CD8-positive, alpha-beta memory T cell (primary cell): ENCODE measurements around the gene C1D. TPM values are rescaled to one million over a fixed set of nuclear protein-coding genes. Genes with fewer than 3 reads are reported as not detected.

Experiments
- CTCF ChIA-PET: fragments of 350-600 bp; sonication (Branson Sonifier 250); formaldehyde crosslinking; loops from one replicate; lab custom pipeline; 2021; ENCODE audit warnings: antibody characterized with exemption; lab: Charles Lee
- POLR2A ChIA-PET: fragments of 350-600 bp; sonication (Branson Sonifier 250); formaldehyde crosslinking; loops from one replicate; lab custom pipeline; 2021; ENCODE audit warnings: antibody characterized with exemption; lab: Charles Lee
- DNase-seq, 5 donors: peaks; one replicate each; pipeline versions ENCODE4 v3.0.0 to v3.0.0-alpha.2; 2020 to 2022; ENCODE audit warnings: mixed read lengths in 1 of 5
- H3K27ac ChIP-seq: one replicate; pipeline ENCODE4 v1.7.0; 2013; ENCODE audit warnings: low read depth, mild to moderate bottlenecking, low read length, moderate library complexity
- H3K27me3 ChIP-seq: 2 replicates; pipeline ENCODE4 v1.7.0; 2013; ENCODE audit warnings: low read length, mild to moderate bottlenecking; ENCODE audit not compliant: insufficient read depth, poor library complexity, severe bottlenecking
- H3K36me3 ChIP-seq: 2 replicates; pipeline ENCODE4 v1.7.0; 2013; ENCODE audit warnings: mild to moderate bottlenecking, low read length, moderate library complexity; ENCODE audit not compliant: insufficient read depth
- H3K4me1 ChIP-seq: 2 replicates; pipeline ENCODE4 v1.7.0; 2013; ENCODE audit warnings: mild to moderate bottlenecking, low read length, moderate library complexity; ENCODE audit not compliant: insufficient read depth
- H3K4me3 ChIP-seq: 2 replicates; pipeline ENCODE4 v1.7.0; 2013; ENCODE audit warnings: mild to moderate bottlenecking, low read length
- H3K9me3 ChIP-seq: 2 replicates; pipeline ENCODE4 v1.7.0; 2013; ENCODE audit warnings: mild to moderate bottlenecking, low read length
- H3K27ac Mint-ChIP-seq, 8 donors: one replicate each; pipeline ENCODE4 v1.8.0; 2020 to 2021; ENCODE audit warnings: mixed read lengths in 8 of 8, mild to moderate bottlenecking in 6 of 8, inconsistent platforms in 3 of 8, moderate library complexity in 3 of 8
- H3K27me3 Mint-ChIP-seq, 2 donors: one replicate each; pipeline ENCODE4 v1.8.0; 2020 to 2021; ENCODE audit warnings: mixed read lengths in 2 of 2, mild to moderate bottlenecking in 1 of 2, moderate library complexity in 1 of 2
- H3K36me3 Mint-ChIP-seq, 3 donors: one replicate each; pipeline ENCODE4 v1.8.0; 2020 to 2021; ENCODE audit warnings: mixed read lengths in 3 of 3, inconsistent platforms in 1 of 3, mild to moderate bottlenecking in 1 of 3
- H3K4me1 Mint-ChIP-seq, 3 donors: one replicate each; pipeline ENCODE4 v1.8.0; 2020 to 2021; ENCODE audit warnings: mixed read lengths in 3 of 3, inconsistent platforms in 1 of 3, mild to moderate bottlenecking in 1 of 3
- H3K4me3 Mint-ChIP-seq, 7 donors: one replicate each; pipeline ENCODE4 v1.8.0; 2020 to 2021; ENCODE audit warnings: mixed read lengths in 7 of 7, mild to moderate bottlenecking in 6 of 7, moderate library complexity in 4 of 7, inconsistent platforms in 2 of 7
- H3K9me3 Mint-ChIP-seq, 5 donors: one replicate each; pipeline ENCODE4 v1.8.0; 2020 to 2022; ENCODE audit warnings: mixed read lengths in 5 of 5, mild to moderate bottlenecking in 3 of 5, moderate library complexity in 2 of 5, inconsistent platforms in 1 of 5
- polyA plus RNA-seq: library from polyadenylated mRNA; unstranded; fragments of 300-500 nt; fragmentation: Illumina TruSeq; gene quantifications from one replicate; pipeline ENCODE4 v1.2.3, GENCODE V29; 2021
- total RNA-seq, 2 experiments: library from RNA; stranded (reverse); gene quantifications; one replicate each; pipeline ENCODE4 v1.2.3, GENCODE V29; 2021

C1D gene
- total and polyA plus RNA-seq, 3 experiments from 2014 or later: 28.4 to 33.9 (median 30.3) TPM

DNA sequence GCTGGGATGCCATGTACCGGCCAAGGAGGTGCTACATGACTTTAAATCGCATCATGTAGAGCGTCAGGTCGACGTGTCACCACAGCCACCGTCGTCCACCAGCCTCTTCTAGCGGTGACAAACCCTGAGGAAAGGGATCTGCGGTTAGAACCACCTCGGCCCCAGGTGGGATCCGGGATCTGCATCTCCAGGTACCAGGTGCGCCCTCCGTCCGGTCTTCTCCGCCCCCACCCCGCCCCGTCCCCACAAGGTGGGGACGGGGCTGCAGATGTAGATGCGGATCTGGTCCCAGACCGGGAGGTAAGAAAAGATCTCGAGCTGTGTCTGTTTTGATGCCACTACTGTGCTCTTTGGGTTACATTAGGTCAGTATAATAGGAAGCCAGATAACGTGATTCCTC, 38.4 kb downstream of the C1D start:
- Histone ChIP-seq H3K9me3 (no peaks in the 10 kb centered on the region), H3K4me3 (no peak overlapping the region), H3K4me1 (no peaks in the 10 kb centered on the region), H3K27ac (no peak overlapping the region), H3K27me3 (no peaks in the 10 kb centered on the region), H3K36me3 (no peaks in the 10 kb centered on the region)
- no peak overlapping the region for H3K27ac Mint-ChIP-seq
- H3K4me3 Mint-ChIP-seq: no peak overlapping the region
- peak in 1 of 5 donors; percentile 45 for DNase-seq
- CTCF ChIA-PET: no interaction called here
- H3K36me3 Mint-ChIP-seq: no peaks in the 10 kb centered on the region
- POLR2A ChIA-PET: no interaction called here
- H3K9me3 Mint-ChIP-seq: peaks cover 0 to 2% (median 0%) of the 10 kb centered on the region in 5 donors
- H3K4me1 Mint-ChIP-seq: no peaks in the 10 kb centered on the region
- H3K27me3 Mint-ChIP-seq: peaks cover 15 to 43% of the 10 kb centered on the region in 2 donors

DNA sequence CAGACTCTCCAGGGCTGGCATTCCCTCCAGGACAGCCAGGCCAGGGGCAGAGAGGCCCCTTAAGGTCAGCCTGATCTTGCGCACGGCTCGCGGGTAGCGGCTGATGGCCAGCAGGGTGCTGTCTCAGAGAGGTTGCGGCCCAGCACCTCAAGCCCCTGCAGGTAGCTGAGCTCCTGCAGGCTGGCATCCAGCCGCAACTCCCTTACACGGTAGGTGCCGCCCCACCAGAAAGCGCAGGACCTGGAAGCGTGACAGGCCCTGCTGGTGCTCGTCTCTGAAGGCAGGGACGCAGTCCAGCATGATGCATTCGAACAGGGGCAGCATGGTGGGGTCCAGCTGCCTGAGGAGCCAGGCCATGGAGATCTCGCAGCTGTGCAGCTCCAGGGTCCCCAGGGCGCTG, 38.9 kb downstream of the C1D start:
- Mint-ChIP-seq H3K27me3 (peaks cover 15 to 41% of the 10 kb centered on the region in 2 donors), H3K4me1 (no peaks in the 10 kb centered on the region), H3K9me3 (peaks cover 0 to 2% (median 0%) of the 10 kb centered on the region in 5 donors), H3K36me3 (no peaks in the 10 kb centered on the region), H3K4me3 (no peak overlapping the region), H3K27ac (no peak overlapping the region)
- no peak for DNase-seq
- no peak overlapping the region for H3K27ac ChIP-seq
- ChIA-PET POLR2A (no interaction called here), CTCF (no interaction called here)
- H3K4me1 ChIP-seq: no peaks in the 10 kb centered on the region
- H3K4me3 ChIP-seq: no peak overlapping the region
- H3K9me3 ChIP-seq: no peaks in the 10 kb centered on the region
- no peaks in the 10 kb centered on the region for H3K27me3 ChIP-seq
- H3K36me3 ChIP-seq: no peaks in the 10 kb centered on the region

DNA sequence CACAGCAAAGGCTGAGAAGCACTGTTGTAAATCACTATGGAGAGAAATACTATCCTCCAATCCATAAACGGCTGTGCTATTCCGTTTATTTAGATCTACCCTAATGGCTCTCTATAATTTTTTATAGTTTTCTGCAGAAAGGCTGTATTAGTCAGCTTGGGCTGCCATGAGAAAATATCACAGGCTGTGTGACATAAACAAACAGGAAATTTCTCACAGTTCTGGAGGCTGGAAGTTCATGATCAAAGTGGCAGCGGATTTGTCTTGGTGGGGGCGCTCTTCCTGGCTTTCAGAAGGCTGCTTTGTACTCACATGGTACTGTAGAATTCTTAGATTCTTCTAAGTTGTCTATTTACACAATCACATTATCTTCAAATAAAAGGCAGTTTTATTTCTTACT, 44.1 kb downstream of the C1D start:
- peaks cover 0 to 3% (median 0%) of the 10 kb centered on the region in 5 donors for H3K9me3 Mint-ChIP-seq
- CTCF ChIA-PET: no interaction called here
- no peaks in the 10 kb centered on the region for H3K36me3 ChIP-seq

DNA sequence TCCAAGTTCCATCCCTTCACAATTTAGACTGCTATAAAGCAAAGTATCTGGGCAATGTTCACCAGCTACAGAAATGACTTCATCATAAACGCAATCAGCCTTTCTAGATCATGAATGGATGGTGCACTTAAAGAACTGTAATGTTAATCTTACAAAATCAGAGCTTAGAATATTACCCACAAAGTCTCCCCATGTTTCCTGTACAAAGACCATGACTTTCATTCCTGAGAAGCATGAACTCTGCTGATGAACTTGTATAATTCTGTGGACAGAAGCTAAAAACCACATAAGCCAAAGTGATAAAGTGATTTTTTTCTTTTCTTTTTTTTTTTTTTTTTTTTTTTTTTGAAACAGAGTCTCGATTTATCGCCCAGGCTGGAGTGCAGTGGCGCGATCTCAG, 53.3 kb downstream of the C1D start:
- no peaks in the 10 kb centered on the region for H3K27me3 ChIP-seq
- H3K4me3 Mint-ChIP-seq: no peak overlapping the region
- CTCF ChIA-PET: no interaction called here
- no peaks in the 10 kb centered on the region for H3K4me1 Mint-ChIP-seq
- no peaks in the 10 kb centered on the region for H3K36me3 ChIP-seq
- H3K27ac Mint-ChIP-seq: no peak overlapping the region
- no peak overlapping the region for H3K4me3 ChIP-seq
- no peaks in the 10 kb centered on the region for H3K36me3 Mint-ChIP-seq
- no peak overlapping the region for H3K27ac ChIP-seq
- POLR2A ChIA-PET: no interaction called here
- no peaks in the 10 kb centered on the region for H3K9me3 ChIP-seq
- peaks cover 0 to 1% (median 0%) of the 10 kb centered on the region in 5 donors for H3K9me3 Mint-ChIP-seq
- H3K4me1 ChIP-seq: no peaks in the 10 kb centered on the region
- H3K27me3 Mint-ChIP-seq: peaks cover 11 to 26% of the 10 kb centered on the region in 2 donors
- no peak for DNase-seq

More for the DNA sequence above, 44.1 kb downstream of the C1D start:
- H3K4me3 Mint-ChIP-seq: no peak overlapping the region
- H3K36me3 Mint-ChIP-seq: no peaks in the 10 kb centered on the region
- H3K27ac Mint-ChIP-seq: no peak overlapping the region
- peaks cover 15 to 28% of the 10 kb centered on the region in 2 donors for H3K27me3 Mint-ChIP-seq
- no peaks in the 10 kb centered on the region for H3K4me1 Mint-ChIP-seq
- Histone ChIP-seq H3K4me1 (no peaks in the 10 kb centered on the region), H3K4me3 (no peak overlapping the region), H3K27ac (no peak overlapping the region), H3K9me3 (no peaks in the 10 kb centered on the region), H3K27me3 (no peaks in the 10 kb centered on the region)
- POLR2A ChIA-PET: no interaction called here
- DNase-seq: no peak

DNA sequence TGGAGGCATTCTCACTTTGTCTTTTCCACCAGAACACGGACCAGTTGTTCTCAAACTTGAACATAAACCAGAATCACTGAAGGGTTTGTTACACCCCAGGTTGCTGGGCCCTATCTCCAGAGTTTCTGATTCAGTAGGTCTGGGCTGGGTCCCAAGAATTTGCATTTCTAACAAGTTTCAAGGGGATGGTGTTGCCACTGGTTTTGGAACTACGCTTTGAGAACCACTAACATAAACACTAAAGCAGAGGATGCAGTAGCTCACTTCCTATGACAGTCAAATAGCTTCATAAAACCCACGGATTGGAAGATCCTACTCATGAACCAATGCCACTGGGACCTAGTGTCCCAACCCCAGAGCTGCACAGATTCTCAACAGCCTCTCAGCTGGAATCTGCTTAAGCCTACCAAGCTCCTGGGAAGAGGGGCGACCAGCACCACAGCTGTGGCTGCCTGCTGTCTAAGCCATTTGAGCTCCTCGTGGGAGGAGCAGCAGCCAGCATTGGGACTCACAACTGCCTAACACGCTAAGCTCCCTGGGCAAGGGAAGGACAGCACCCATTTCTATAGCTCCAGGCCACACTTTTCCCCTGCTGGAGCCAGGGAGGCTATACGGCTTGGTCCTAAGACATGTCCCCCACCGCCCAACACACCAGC, 62.5 kb downstream of the C1D start:
- POLR2A ChIA-PET: interaction anchor here (0.6 kb wide), 1 partner anchor 55 kb away, joined by 3 read pairs; no protein-coding TSS in a partner anchor
- DNase-seq: no peak
- H3K36me3 Mint-ChIP-seq: no peaks in the 10 kb centered on the region
- peaks cover 0 to 2% (median 0%) of the 10 kb centered on the region in 5 donors for H3K9me3 Mint-ChIP-seq
- CTCF ChIA-PET: no interaction called here
- Histone ChIP-seq H3K4me1 (no peaks in the 10 kb centered on the region), H3K9me3 (no peaks in the 10 kb centered on the region), H3K27ac (no peak overlapping the region), H3K27me3 (no peaks in the 10 kb centered on the region), H3K36me3 (no peaks in the 10 kb centered on the region), H3K4me3 (no peak overlapping the region)
- no peaks in the 10 kb centered on the region for H3K4me1 Mint-ChIP-seq
- peaks cover 16 to 57% of the 10 kb centered on the region in 2 donors for H3K27me3 Mint-ChIP-seq
- H3K27ac Mint-ChIP-seq: peak overlapping the region in 1 of 8 donors; percentile 19
- H3K4me3 Mint-ChIP-seq: no peak overlapping the region

DNA sequence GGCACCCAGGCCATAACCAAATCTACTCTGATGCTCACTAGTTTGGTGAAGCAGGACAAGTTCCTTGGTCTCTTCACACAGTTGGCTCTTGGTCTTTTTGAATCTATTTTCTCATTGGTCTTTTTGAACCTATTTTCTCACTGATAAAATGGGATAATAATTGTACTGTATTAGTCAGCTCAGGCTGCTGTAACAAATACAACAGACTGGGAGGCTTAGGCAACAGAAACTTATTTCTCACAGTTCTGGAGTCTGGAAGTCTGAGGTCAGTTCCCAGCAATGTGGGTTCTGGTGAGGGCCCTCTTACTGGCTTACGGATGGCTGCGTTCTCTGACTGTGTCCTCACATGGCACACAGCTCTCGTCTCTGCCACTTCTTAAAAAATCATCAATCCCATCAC, 63.5 kb downstream of the C1D start:
- H3K9me3 ChIP-seq: no peaks in the 10 kb centered on the region
- H3K27me3 Mint-ChIP-seq: peaks cover 15 to 59% of the 10 kb centered on the region in 2 donors
- no peaks in the 10 kb centered on the region for H3K4me1 ChIP-seq
- no peaks in the 10 kb centered on the region for H3K4me1 Mint-ChIP-seq
- no peak overlapping the region for H3K27ac ChIP-seq
- H3K36me3 Mint-ChIP-seq: no peaks in the 10 kb centered on the region
- no peaks in the 10 kb centered on the region for H3K36me3 ChIP-seq
- DNase-seq: no peak
- H3K4me3 ChIP-seq: no peak overlapping the region
- POLR2A ChIA-PET: no interaction called here
- H3K4me3 Mint-ChIP-seq: no peak overlapping the region
- CTCF ChIA-PET: no interaction called here
- H3K9me3 Mint-ChIP-seq: peaks cover 0 to 2% (median 0%) of the 10 kb centered on the region in 5 donors
- H3K27ac Mint-ChIP-seq: peak overlapping the region in 1 of 8 donors; percentile 10
- no peaks in the 10 kb centered on the region for H3K27me3 ChIP-seq

DNA sequence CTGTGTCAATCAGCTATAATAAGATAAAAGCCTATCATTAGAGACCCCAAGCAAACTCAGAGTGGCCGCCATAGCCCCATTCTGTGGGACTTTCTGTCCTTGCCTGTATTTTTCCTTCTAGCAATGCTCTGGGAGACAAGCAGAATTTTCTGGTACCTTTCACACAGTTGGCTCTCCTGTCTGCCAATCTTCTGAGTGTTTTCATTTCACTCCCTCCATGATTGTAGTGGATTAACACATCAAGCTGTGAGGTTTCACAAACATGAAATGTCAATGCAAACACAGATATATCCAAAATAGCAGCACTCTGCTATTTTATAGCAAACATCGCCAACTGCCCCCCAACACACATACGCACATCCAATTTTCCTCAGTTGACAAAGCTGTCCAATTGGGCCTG, 64.9 kb downstream of the C1D start:
- Histone ChIP-seq H3K36me3 (no peaks in the 10 kb centered on the region), H3K4me1 (no peaks in the 10 kb centered on the region), H3K27ac (no peak overlapping the region), H3K27me3 (no peaks in the 10 kb centered on the region), H3K4me3 (no peak overlapping the region), H3K9me3 (no peaks in the 10 kb centered on the region)
- Mint-ChIP-seq H3K27ac (no peak overlapping the region), H3K27me3 (peaks cover 21 to 68% of the 10 kb centered on the region in 2 donors), H3K36me3 (no peaks in the 10 kb centered on the region), H3K4me1 (no peaks in the 10 kb centered on the region), H3K9me3 (peaks cover 0 to 4% (median 0%) of the 10 kb centered on the region in 5 donors), H3K4me3 (no peak overlapping the region)
- ChIA-PET CTCF (no interaction called here), POLR2A (no interaction called here)
- DNase-seq: no peak

DNA sequence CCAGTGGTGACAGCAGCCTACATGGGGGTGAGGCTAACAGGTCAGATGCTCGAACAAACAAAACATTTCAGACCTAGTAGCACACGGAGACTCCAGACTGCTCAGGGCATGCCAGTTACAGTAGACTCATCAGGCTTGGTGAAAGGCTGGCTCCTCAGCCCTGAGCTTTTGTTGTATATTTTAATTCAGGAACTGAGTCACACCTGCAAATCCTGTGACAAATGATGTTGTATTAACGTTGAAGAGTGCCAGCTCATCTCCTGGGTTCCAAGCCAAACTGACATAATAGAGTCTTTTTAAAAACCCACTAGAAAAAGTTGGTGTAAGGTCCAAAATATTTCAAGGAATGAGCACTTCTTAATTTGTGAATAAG, 65.3 kb downstream of the C1D start:
- CTCF ChIA-PET: interaction anchor here (0.8 kb wide), 1 partner anchor 13 kb away, joined by 3 read pairs; no protein-coding TSS in a partner anchor
- DNase-seq: no peak
- POLR2A ChIA-PET: no interaction called here
- Mint-ChIP-seq H3K4me3 (no peak overlapping the region), H3K27me3 (peaks cover 24 to 66% of the 10 kb centered on the region in 2 donors), H3K9me3 (peaks cover 0 to 4% (median 0%) of the 10 kb centered on the region in 5 donors), H3K4me1 (no peaks in the 10 kb centered on the region), H3K27ac (no peak overlapping the region), H3K36me3 (no peaks in the 10 kb centered on the region)
- no peak overlapping the region for H3K4me3 ChIP-seq
- no peaks in the 10 kb centered on the region for H3K4me1 ChIP-seq
- no peaks in the 10 kb centered on the region for H3K27me3 ChIP-seq
- no peak overlapping the region for H3K27ac ChIP-seq
- H3K9me3 ChIP-seq: no peaks in the 10 kb centered on the region
- H3K36me3 ChIP-seq: no peaks in the 10 kb centered on the region
